ENCODE results near the gene COPS4. TPM values are rescaled to one million over a fixed set of nuclear protein-coding genes. Genes with fewer than 3 reads are reported as not detected.
"Not testable (repeated sequence)": the region's sequence is repeated elsewhere in the genome, so short reads cannot be mapped to it uniquely, and the experiment has no call there.

Gene COPS4
- total and polyA plus RNA-seq, 11 donors = 13.0 to 67.2 (median 54.5) TPM

DNA sequence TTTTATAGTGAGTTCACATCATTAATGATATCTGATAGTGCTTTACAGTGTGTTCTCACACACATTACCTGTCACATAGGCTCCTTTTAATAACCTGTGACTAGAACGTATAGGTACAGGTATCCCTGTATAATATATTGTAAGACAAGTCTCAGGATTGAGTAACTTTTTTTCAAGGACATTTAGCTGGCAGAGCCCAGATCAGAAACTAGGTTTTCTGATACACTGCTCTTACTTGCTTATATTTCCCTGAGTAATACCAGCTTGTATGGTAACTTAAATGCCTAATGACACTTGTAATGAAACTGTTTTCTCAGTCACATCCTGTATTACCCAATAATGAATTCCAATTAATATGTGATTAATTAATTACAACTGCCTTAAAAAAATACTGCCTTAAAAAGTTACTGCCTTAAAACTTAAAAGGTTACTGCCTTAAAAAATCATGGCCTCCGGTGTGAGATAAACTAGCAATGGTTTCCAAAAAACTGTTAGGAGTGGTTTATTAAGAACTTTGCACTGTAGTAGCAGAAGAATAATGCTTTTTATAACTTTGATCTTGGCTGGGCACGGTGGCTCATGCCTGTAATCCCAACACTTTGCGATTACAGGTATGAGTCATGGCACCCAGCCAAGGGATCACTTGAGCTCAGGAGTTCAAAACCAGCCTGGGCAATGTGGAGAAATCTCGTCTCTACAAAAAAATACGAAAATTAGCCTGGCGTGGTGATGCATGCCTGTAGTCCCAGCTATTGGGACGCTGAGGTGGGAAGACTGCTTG lies 11.9 kb downstream of the COPS4 start:
- Histone ChIP-seq H3K27me3 (no peaks in the 10 kb centered on the region), H3K27ac (no peak overlapping the region), H3K4me3 (no peak overlapping the region), H3K4me1 (peaks cover 0 to 6% (median 0%) of the 10 kb centered on the region in 12 donors), H3K36me3 (peaks cover 0 to 48% (median 33%) of the 10 kb centered on the region in 9 donors), H3K9me3 (no peaks in the 10 kb centered on the region)
- DNase-seq = no peak
- 81 to 91% (median 88%) methylated on average over 8 of the region's 8 CpGs for WGBS, 4 donors
- intact Hi-C loops (cut with DNase I) = no loop called here
- no peak for TF ChIP-seq POLR2A (IDR thresholded peaks at IDR 0.05)
- TF ChIP-seq, protein P1, sequence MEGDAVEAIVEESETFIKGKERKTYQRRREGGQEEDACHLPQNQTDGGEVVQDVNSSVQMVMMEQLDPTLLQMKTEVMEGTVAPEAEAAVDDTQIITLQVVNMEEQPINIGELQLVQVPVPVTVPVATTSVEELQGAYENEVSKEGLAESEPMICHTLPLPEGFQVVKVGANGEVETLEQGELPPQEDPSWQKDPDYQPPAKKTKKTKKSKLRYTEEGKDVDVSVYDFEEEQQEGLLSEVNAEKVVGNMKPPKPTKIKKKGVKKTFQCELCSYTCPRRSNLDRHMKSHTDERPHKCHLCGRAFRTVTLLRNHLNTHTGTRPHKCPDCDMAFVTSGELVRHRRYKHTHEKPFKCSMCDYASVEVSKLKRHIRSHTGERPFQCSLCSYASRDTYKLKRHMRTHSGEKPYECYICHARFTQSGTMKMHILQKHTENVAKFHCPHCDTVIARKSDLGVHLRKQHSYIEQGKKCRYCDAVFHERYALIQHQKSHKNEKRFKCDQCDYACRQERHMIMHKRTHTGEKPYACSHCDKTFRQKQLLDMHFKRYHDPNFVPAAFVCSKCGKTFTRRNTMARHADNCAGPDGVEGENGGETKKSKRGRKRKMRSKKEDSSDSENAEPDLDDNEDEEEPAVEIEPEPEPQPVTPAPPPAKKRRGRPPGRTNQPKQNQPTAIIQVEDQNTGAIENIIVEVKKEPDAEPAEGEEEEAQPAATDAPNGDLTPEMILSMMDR (IDR thresholded peaks at IDR 0.05) = no peak
- ATAC-seq = no peak

DNA sequence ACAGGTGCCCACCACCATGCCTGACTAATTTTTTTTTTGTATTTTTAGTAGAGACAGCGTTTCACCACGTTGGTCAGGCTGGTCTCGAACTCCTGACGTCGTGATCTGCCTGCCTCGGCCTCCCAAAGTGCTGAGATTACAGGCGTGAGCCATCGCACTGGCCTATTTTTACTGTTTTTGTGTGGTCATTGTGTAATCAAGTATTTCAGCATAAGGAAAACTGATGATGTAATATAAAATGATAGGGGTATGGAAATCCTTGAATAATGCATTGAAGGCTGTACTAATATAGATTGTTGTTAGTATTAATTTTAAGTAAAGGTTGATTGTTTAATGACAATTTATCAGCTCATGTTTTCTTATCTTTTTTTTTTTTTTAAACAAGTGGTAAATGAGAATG lies 13.8 kb downstream of the COPS4 start:
- H3K9me3 ChIP-seq; H3K27ac ChIP-seq; DNase-seq; ATAC-seq; H3K27me3 ChIP-seq; intact Hi-C loops (cut with DNase I); H3K4me3 ChIP-seq; H3K4me1 ChIP-seq: not testable (repeated sequence)
- 92 to 95% (median 93%) methylated on average over 8 of the region's 8 CpGs for WGBS, 4 donors
- H3K36me3 ChIP-seq = peaks cover 0 to 64% (median 52%) of the 10 kb centered on the region in 9 donors

DNA sequence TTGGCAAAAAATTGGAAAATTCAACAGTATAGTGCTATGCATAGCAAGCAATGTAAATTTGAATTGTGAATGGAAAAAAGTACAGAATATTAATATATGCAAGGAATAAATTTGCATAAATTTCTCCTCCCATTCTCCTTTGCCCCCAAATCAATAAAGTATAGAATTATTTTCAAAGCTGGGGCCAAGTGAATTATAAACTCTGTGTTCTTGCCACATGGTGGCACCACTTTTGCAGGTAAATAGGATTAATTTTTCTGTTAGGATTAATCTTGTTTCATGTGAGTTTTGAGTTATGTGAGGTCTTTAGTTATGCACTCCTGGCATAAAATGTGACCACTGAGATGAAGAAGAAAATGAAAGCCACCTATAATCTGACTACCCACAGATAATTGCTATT lies 19.9 kb downstream of the COPS4 start:
- no peak overlapping the region for H3K27ac ChIP-seq
- H3K27me3 ChIP-seq = no peaks in the 10 kb centered on the region
- ATAC-seq = no peak
- H3K4me1 ChIP-seq = no peaks in the 10 kb centered on the region
- intact Hi-C loops (cut with DNase I) = no loop called here
- TF ChIP-seq, protein P1 (IDR thresholded peaks at IDR 0.05) = peak in 3 of 12 donors; percentile 13 to 26 (median 24)
- no peak for TF ChIP-seq POLR2A (IDR thresholded peaks at IDR 0.05)
- peaks cover 0 to 96% (median 84%) of the 10 kb centered on the region in 9 donors for H3K36me3 ChIP-seq
- H3K9me3 ChIP-seq = no peaks in the 10 kb centered on the region
- DNase-seq = no peak
- no peak overlapping the region for H3K4me3 ChIP-seq

DNA sequence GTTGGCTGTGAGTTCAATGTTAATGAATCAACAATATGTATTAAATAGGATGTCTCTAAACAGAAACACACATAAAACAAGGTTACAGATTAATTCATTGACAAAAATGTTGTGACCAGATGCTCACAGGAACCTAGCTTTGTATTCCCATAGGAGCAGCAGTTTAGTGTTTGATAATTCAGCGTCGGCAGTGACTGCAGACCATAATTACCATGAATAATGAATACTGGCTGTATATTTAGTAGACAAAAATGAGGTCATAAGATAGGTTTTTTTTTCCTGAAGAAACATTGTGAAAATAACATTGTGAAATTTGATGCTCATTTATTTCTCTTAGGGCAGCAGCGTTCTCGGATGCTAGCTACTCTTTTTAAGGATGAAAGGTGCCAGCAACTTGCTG lies 27.8 kb downstream of the COPS4 start:
- Histone ChIP-seq H3K27ac (no peak overlapping the region), H3K27me3 (no peaks in the 10 kb centered on the region), H3K4me1 (peaks cover 0 to 8% (median 0%) of the 10 kb centered on the region in 12 donors), H3K9me3 (no peaks in the 10 kb centered on the region), H3K36me3 (peaks cover 0 to 100% (median 94%) of the 10 kb centered on the region in 9 donors), H3K4me3 (no peak overlapping the region)
- 85 to 93% (median 88%) methylated on average over 4 of the region's 4 CpGs for WGBS, 4 donors
- DNase-seq (no peak), ATAC-seq (no peak)
- TF ChIP-seq POLR2A (IDR thresholded peaks at IDR 0.05) = no peak
- TF ChIP-seq, protein P1 (IDR thresholded peaks at IDR 0.05) = no peak
- intact Hi-C loops (cut with DNase I) = no loop called here

Measured in heart left ventricle (tissue), 16 donors.